Measurements from ENCODE around the gene ROPN1B. TPM values are rescaled to one million over a fixed set of nuclear protein-coding genes. Genes with fewer than 3 reads are reported as not detected.

ROPN1B gene
- total RNA-seq, 1 experiment from 2014 or later = 0.18 TPM

GRCh38 chr3:126002189-126002588 lies 33.2 kb downstream of the ROPN1B start:
- no peaks in the 10 kb centered on the region for H3K27me3 ChIP-seq (ENCODE audit: low read length)
- H3K4me3 ChIP-seq (ENCODE audit: low read length) = no peak overlapping the region
- H3K9me3 ChIP-seq (ENCODE audit: low read length) = no peaks in the 10 kb centered on the region
- ATAC-seq = no peak
- no peak overlapping the region for H2AFZ ChIP-seq (ENCODE audit: low read length)
- no peaks in the 10 kb centered on the region for H3K79me2 ChIP-seq (ENCODE audit: low read length)
- H3K9ac ChIP-seq (ENCODE audit: low read length) = no peak overlapping the region
- H3K4me1 ChIP-seq (ENCODE audit: insufficient read depth, low read length) = no peaks in the 10 kb centered on the region
- ChIA-PET POLR2A (ENCODE audit: unreplicated experiment) (no interaction called here), CTCF (no interaction called here)
- H3K9me2 ChIP-seq (replicated peaks; ENCODE audit: low read length) = no peaks in the 10 kb centered on the region
- no peaks in the 10 kb centered on the region for H4K20me1 ChIP-seq (ENCODE audit: low read length)
- intact Hi-C loops (cut with micrococcal nuclease) = no loop called here
- H3K4me2 ChIP-seq (ENCODE audit: low read length) = no peak overlapping the region
- DNase-seq = no peak
- H3F3A ChIP-seq (ENCODE audit: low read length, unreplicated experiment) = no peaks in the 10 kb centered on the region
- no TSS peak for BruUV-seq (replicated peaks)
- no peaks in the 10 kb centered on the region for H3K36me3 ChIP-seq (ENCODE audit: low read depth, low read length)
- no peak for TF ChIP-seq EZH2phosphoT487 (IDR thresholded peaks at IDR 0.05; ENCODE audit: borderline replicate concordance, low read length)
- TF ChIP-seq EZH2 (IDR thresholded peaks at IDR 0.05; ENCODE audit: low read length, unreplicated experiment) = no peak
- TF ChIP-seq CTCF (conservative IDR thresholded peaks at IDR 0.05; ENCODE audit: low read depth, low read length) = no peak
- no peak overlapping the region for H3K27ac ChIP-seq (ENCODE audit: low read length)

- H3K27ac ChIP-seq (ENCODE audit: low read length) = no peak overlapping the region
- H3K4me2 ChIP-seq (ENCODE audit: low read length) = no peak overlapping the region
- no peak overlapping the region for H3K9ac ChIP-seq (ENCODE audit: low read length)
- H3K9me3 ChIP-seq (ENCODE audit: low read length) = no peaks in the 10 kb centered on the region
- no TSS peak for BruUV-seq (replicated peaks)
- no peaks in the 10 kb centered on the region for H3K36me3 ChIP-seq (ENCODE audit: low read depth, low read length)
- no peaks in the 10 kb centered on the region for H3K9me2 ChIP-seq (replicated peaks; ENCODE audit: low read length)
- H3K27me3 ChIP-seq (ENCODE audit: low read length) = no peaks in the 10 kb centered on the region
- no peak overlapping the region for H2AFZ ChIP-seq (ENCODE audit: low read length)
- ChIA-PET POLR2A (ENCODE audit: unreplicated experiment) (no interaction called here), CTCF (no interaction called here)
- intact Hi-C loops (cut with micrococcal nuclease) = no loop called here
- ATAC-seq (no peak), DNase-seq (no peak)
- no peaks in the 10 kb centered on the region for H3K79me2 ChIP-seq (ENCODE audit: low read length)
- TF ChIP-seq CTCF (conservative IDR thresholded peaks at IDR 0.05; ENCODE audit: low read depth, low read length) = no peak
- TF ChIP-seq EZH2 (IDR thresholded peaks at IDR 0.05; ENCODE audit: low read length, unreplicated experiment) = no peak
- no peak for TF ChIP-seq EZH2phosphoT487 (IDR thresholded peaks at IDR 0.05; ENCODE audit: borderline replicate concordance, low read length)
- H3K4me3 ChIP-seq (ENCODE audit: low read length) = no peak overlapping the region
- no peaks in the 10 kb centered on the region for H4K20me1 ChIP-seq (ENCODE audit: low read length)
- no peaks in the 10 kb centered on the region for H3K4me1 ChIP-seq (ENCODE audit: insufficient read depth, low read length)
- no peaks in the 10 kb centered on the region for H3F3A ChIP-seq (ENCODE audit: low read length, unreplicated experiment)
These were observed 34.6 kb downstream of the ROPN1B start for GRCh38 chr3:126003447-126004190.

- DNase-seq = no peak
- Histone ChIP-seq H3F3A (ENCODE audit: low read length, unreplicated experiment) (no peaks in the 10 kb centered on the region), H3K27ac (ENCODE audit: low read length) (no peak overlapping the region), H3K9me3 (ENCODE audit: low read length) (no peaks in the 10 kb centered on the region), H3K4me1 (ENCODE audit: insufficient read depth, low read length) (no peaks in the 10 kb centered on the region), H2AFZ (ENCODE audit: low read length) (no peak overlapping the region), H3K9ac (ENCODE audit: low read length) (no peak overlapping the region), H3K27me3 (ENCODE audit: low read length) (no peaks in the 10 kb centered on the region), H3K36me3 (ENCODE audit: low read depth, low read length) (no peaks in the 10 kb centered on the region), H3K9me2 (replicated peaks; ENCODE audit: low read length) (no peaks in the 10 kb centered on the region), H3K4me2 (ENCODE audit: low read length) (no peak overlapping the region), H4K20me1 (ENCODE audit: low read length) (no peaks in the 10 kb centered on the region), H3K4me3 (ENCODE audit: low read length) (no peak overlapping the region), H3K79me2 (ENCODE audit: low read length) (no peaks in the 10 kb centered on the region)
- CTCF ChIA-PET = no interaction called here
- no peak for TF ChIP-seq EZH2 (IDR thresholded peaks at IDR 0.05; ENCODE audit: low read length, unreplicated experiment)
- no peak for TF ChIP-seq CTCF (conservative IDR thresholded peaks at IDR 0.05; ENCODE audit: low read depth, low read length)
- no peak for TF ChIP-seq EZH2phosphoT487 (IDR thresholded peaks at IDR 0.05; ENCODE audit: borderline replicate concordance, low read length)
- no peak for ATAC-seq
- BruUV-seq (replicated peaks) = no TSS peak
- POLR2A ChIA-PET (ENCODE audit: unreplicated experiment) = no interaction called here
- intact Hi-C loops (cut with micrococcal nuclease) = no loop called here
These were observed 35.2 kb downstream of the ROPN1B start for GRCh38 chr3:126004217-126004616.
